C4-2B (cell line): ENCODE results near the gene CSGALNACT2.

Experiments used
- ZFX ChIP-seq: fragments of 450-650 bp; IDR thresholded peaks from 2 replicates; pipeline ENCODE4 v1.6.1; 2017
- TF ChIP-seq, protein P1 (sequence below): fragments of 450-650 bp; conservative IDR thresholded peaks from 2 replicates; pipeline ENCODE4 v1.5.1; 2017; ENCODE audit warnings: mild to moderate bottlenecking

DNA sequence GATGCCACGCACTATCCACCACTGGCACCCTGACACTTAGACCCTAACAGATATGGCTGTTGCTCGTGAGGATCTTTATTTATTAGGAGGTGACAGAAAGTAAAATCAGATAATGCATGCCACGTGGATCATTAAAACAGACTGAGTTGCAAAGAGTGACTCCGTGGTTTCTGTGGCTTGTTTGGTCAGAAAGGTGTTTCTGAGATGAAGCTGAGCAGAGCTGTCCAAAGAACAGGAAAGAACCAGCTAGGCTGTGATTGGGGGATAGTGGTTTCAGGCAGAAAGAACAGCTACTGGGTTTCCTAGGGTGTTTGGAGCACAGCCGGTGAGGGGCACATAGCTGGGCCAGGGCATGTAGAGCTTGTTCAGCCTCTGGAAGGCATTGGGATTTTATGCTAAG lies 34.4 kb downstream of the CSGALNACT2 start:
- TF ChIP-seq, protein P1, sequence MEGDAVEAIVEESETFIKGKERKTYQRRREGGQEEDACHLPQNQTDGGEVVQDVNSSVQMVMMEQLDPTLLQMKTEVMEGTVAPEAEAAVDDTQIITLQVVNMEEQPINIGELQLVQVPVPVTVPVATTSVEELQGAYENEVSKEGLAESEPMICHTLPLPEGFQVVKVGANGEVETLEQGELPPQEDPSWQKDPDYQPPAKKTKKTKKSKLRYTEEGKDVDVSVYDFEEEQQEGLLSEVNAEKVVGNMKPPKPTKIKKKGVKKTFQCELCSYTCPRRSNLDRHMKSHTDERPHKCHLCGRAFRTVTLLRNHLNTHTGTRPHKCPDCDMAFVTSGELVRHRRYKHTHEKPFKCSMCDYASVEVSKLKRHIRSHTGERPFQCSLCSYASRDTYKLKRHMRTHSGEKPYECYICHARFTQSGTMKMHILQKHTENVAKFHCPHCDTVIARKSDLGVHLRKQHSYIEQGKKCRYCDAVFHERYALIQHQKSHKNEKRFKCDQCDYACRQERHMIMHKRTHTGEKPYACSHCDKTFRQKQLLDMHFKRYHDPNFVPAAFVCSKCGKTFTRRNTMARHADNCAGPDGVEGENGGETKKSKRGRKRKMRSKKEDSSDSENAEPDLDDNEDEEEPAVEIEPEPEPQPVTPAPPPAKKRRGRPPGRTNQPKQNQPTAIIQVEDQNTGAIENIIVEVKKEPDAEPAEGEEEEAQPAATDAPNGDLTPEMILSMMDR = no peak
- no peak for TF ChIP-seq ZFX
